ENCODE measurements around the gene FBXL22. TPM values are rescaled to one million over a fixed set of nuclear protein-coding genes. Genes with fewer than 3 reads are reported as not detected.

The FBXL22 gene
- total and polyA plus RNA-seq, 12 donors = 0.22 to 5.9 (median 0.78) TPM; not detected in 1

DNA sequence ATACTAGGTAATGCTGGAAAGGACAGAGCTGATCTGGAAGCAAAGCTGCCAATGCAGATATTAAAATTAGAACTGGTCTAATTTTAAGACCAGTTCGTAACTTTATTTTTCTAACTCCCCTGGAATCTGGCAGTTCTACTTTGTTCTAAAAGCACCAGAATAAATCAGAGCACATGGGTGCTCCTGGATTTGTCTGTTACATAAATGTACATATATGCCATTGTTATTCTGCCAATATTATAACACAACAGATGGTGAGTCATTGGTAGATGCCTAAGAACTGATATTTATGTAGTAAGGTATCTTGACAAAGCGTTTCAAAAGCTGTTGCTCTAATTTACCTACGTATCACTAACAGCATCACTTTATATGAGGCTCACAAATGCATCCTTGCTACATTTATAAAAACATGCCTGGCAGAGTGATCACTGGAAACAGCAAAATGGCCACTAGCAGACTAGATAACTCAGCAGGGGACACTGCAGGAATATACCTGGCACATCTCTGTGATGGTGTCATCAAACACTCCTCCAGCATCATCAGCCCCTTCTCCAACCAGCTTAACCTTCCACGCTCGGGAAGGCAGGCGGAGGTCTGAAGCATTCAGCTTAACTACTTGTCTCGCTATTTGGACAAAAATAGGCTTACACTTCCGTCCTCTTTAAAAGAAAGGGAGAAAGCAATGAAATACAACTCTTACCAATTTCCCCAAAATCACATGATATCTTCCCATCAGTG, 26.2 kb downstream of the FBXL22 start:
- Histone ChIP-seq H3K36me3 (replicated peaks in 1 of 2) (peaks cover 0 to 59% of the 10 kb centered on the region in 2 donors), H3K9me3 (replicated peaks in 1 of 3) (no peaks in the 10 kb centered on the region), H3K4me1 (replicated peaks in 1 of 2) (no peaks in the 10 kb centered on the region), H3K4me3 (no peak overlapping the region), H3K27me3 (no peaks in the 10 kb centered on the region), H3K27ac (no peak overlapping the region)
- TF ChIP-seq POLR2A (IDR thresholded peaks at IDR 0.05) = no peak
- 95 to 97% (median 97%) methylated on average over 8 of the region's 8 CpGs for WGBS, 4 donors
- intact Hi-C loops (cut with DNase I) = no loop called here
- DNase-seq = no peak

- Histone ChIP-seq H3K4me3 (no peak overlapping the region), H3K4me1 (replicated peaks in 1 of 2) (no peaks in the 10 kb centered on the region), H3K27me3 (no peaks in the 10 kb centered on the region), H3K9me3 (replicated peaks in 1 of 3) (no peaks in the 10 kb centered on the region), H3K27ac (no peak overlapping the region), H3K36me3 (replicated peaks in 1 of 2) (peaks cover 0 to 84% of the 10 kb centered on the region in 2 donors)
- WGBS, 4 donors = 98 to 100% (median 100%) methylated on average over 1 of the region's 1 CpG
- intact Hi-C loops (cut with DNase I) = no loop called here
- DNase-seq = no peak
- TF ChIP-seq POLR2A (IDR thresholded peaks at IDR 0.05) = no peak
- no peak for TF ChIP-seq CTCF (IDR thresholded peaks at IDR 0.05)
Observed at GRCh38 chr15:63626955-63627354, 29.8 kb downstream of the FBXL22 start.

DNA sequence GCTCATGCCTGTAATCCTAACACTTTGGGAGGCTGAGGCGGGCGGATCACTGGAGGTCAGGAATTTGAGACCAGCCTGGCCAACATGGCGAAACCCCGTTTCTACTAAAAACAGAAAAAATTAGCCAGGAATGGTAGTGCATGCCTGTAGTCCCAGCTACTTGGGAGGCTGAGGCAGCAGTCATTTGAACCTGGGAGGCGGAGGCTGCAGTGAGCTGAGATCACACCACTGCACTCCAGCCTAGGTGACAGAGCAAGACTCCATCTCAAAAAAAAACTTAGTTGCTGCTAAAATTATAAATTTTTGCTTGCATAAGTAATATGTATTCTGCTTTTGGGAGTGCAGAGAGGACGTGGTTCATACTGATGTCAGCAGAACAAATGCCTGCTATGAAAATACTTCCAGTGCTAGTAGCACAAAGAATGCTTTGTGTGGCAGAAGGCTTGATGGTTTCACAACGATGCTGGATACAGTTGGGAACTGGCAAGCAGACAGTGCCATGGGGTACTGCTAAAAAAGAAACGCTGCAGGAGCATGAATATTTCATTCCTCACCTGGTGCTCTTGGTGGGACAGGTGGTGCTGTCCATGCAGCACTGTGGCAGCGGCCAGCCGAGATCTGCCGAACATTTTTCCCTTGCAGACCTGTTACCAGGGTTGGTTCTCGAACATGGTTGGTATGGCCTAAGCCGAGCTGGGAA, 31.1 kb downstream of the FBXL22 start:
- H3K9me3 ChIP-seq (replicated peaks in 1 of 3) = no peaks in the 10 kb centered on the region
- no peak for DNase-seq
- no peak overlapping the region for H3K4me3 ChIP-seq
- intact Hi-C loops (cut with DNase I) = no loop called here
- H3K4me1 ChIP-seq (replicated peaks in 1 of 2) = no peaks in the 10 kb centered on the region
- TF ChIP-seq POLR2A (IDR thresholded peaks at IDR 0.05) (no peak), CTCF (IDR thresholded peaks at IDR 0.05) (no peak)
- no peak overlapping the region for H3K27ac ChIP-seq
- no peaks in the 10 kb centered on the region for H3K27me3 ChIP-seq
- peaks cover 0 to 87% of the 10 kb centered on the region in 2 donors for H3K36me3 ChIP-seq (replicated peaks in 1 of 2)
- WGBS, 4 donors = 85 to 91% (median 89%) methylated on average over 13 of the region's 13 CpGs

DNA sequence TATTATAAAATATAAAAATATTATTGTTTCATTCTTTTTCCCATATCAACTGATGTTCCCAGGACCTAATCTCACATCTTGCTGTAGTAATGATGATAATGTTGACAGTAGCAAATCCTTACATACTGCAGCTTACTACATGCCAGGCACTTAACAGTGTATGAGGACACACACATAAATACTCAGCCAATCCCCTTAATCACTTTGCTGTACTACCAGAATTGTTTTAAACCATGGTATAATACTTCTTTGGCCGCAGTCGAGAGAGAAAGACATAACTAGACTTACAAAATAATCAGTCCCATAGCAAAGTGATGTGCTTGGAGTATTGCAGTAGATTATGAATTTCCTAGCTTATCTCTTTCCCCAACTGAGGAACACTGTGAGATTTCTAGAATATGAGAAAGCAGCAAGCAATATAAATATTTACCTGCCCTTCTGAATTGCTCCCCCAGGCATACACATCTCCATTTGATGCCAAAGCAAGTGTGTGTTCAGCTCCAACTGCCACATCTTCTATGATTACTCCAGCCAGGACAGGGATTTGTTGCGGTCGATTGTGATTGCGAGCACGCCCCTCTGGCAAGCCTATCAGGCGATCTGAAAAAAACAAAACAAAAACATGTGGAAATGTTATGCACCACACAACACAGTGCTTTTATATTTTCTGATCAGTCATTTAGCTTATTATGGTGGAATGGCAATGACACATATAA, 33.0 kb downstream of the FBXL22 start:
- peak overlapping the region in 2 of 5 donors; percentile 13 to 15 for H3K27ac ChIP-seq
- H3K4me3 ChIP-seq = no peak overlapping the region
- WGBS, 4 donors = 77 to 88% (median 87%) methylated on average over 7 of the region's 7 CpGs
- peaks cover 0 to 88% of the 10 kb centered on the region in 2 donors for H3K36me3 ChIP-seq (replicated peaks in 1 of 2)
- no peaks in the 10 kb centered on the region for H3K4me1 ChIP-seq (replicated peaks in 1 of 2)
- TF ChIP-seq POLR2A (IDR thresholded peaks at IDR 0.05) (no peak), CTCF (IDR thresholded peaks at IDR 0.05) (no peak)
- H3K27me3 ChIP-seq = no peaks in the 10 kb centered on the region
- intact Hi-C loops (cut with DNase I) = no loop called here
- H3K9me3 ChIP-seq (replicated peaks in 1 of 3) = no peaks in the 10 kb centered on the region
- DNase-seq = no peak

All from adrenal gland (tissue), 12 donors.